Large intestine (tissue), 12 donors: Measurements from ENCODE around the gene RAB13. TPM values are rescaled to one million over a fixed set of nuclear protein-coding genes. Genes with fewer than 3 reads are reported as not detected.
"Not testable (repeated sequence)": the region's sequence is repeated elsewhere in the genome, so short reads cannot be mapped to it uniquely, and the experiment has no call there.

Experiments used
- DNase-seq, 2 donors: peaks; one replicate each; pipeline versions ENCODE4 v3.0.0 to v3.0.0-alpha.2; 2013
- H3K27ac ChIP-seq: one replicate; pipeline ENCODE4 v1.5.1; 2013; ENCODE audit warnings: low read length
- H3K27me3 ChIP-seq: 2 replicates; pipeline ENCODE4 v1.6.1; 2013; ENCODE audit warnings: low read length; ENCODE audit not compliant: control insufficient read depth, insufficient read depth
- H3K36me3 ChIP-seq: 2 replicates; pipeline ENCODE4 v1.6.1; 2013; ENCODE audit warnings: low read length; ENCODE audit not compliant: control insufficient read depth, insufficient read depth
- H3K4me1 ChIP-seq: one replicate; pipeline ENCODE4 v1.6.1; 2013; ENCODE audit warnings: low read length; ENCODE audit not compliant: control insufficient read depth, insufficient read depth
- H3K4me3 ChIP-seq: one replicate; pipeline ENCODE4 v1.5.1; 2013; ENCODE audit warnings: low read length
- H3K9me3 ChIP-seq: one replicate; pipeline ENCODE4 v1.6.1; 2013; ENCODE audit warnings: mild to moderate bottlenecking, low read depth, low read length, moderate library complexity; ENCODE audit not compliant: control insufficient read depth
- WGBS: methylation state at CpG from one replicate; pipeline ENCODE4 v1.1.5; 2013; ENCODE audit warnings: low lambda C conversion rate; ENCODE audit not compliant: insufficient coverage; 5-methylcytosine and 5-hydroxymethylcytosine counted together
- long read RNA-seq, 11 donors: transcript quantifications; one replicate each; lab custom pipeline, GENCODE V29; 2026
- polyA plus RNA-seq: library from polyadenylated mRNA; unstranded; fragments of 120-200 nt; gene quantifications from one replicate; pipeline ENCODE4 v1.2.1, GENCODE V29; 2013

RAB13 gene
- polyA plus RNA-seq = 110 TPM
- long read RNA-seq, donor 1, transcript RAB13-201 (8 exons, 1,176 nt) = major isoform, 41 of 108 reads
- long read RNA-seq, donor 1, partial matches to known transcripts = 66 of 108 reads
- long read RNA-seq, donor 1, other reads (novel, unspliced or antisense) = 0 of 108 reads
- long read RNA-seq, donor 2, transcript RAB13-201 (8 exons, 1,176 nt) = major isoform, 70 of 916 reads
- long read RNA-seq, donor 2, partial matches to known transcripts = 229 of 916 reads
- long read RNA-seq, donor 2, other reads (novel, unspliced or antisense) = 615 of 916 reads
- long read RNA-seq, donor 3 = 0 reads
- long read RNA-seq, donor 4, transcript RAB13-201 (8 exons, 1,176 nt) = major isoform, 15 of 30 reads
- long read RNA-seq, donor 4, partial matches to known transcripts = 15 of 30 reads
- long read RNA-seq, donor 4, other reads (novel, unspliced or antisense) = 0 of 30 reads
- long read RNA-seq, donor 5, transcript RAB13-201 (8 exons, 1,176 nt) = major isoform, 60 of 171 reads
- long read RNA-seq, donor 5, partial matches to known transcripts = 109 of 171 reads
- long read RNA-seq, donor 5, other reads (novel, unspliced or antisense) = 0 of 171 reads
- long read RNA-seq, donor 6, transcript RAB13-201 (8 exons, 1,176 nt) = major isoform, 56 of 130 reads
- long read RNA-seq, donor 6, partial matches to known transcripts = 74 of 130 reads
- long read RNA-seq, donor 6, other reads (novel, unspliced or antisense) = 0 of 130 reads
- long read RNA-seq, donor 7, transcript RAB13-201 (8 exons, 1,176 nt) = major isoform, 35 of 94 reads
- long read RNA-seq, donor 7, partial matches to known transcripts = 59 of 94 reads
- long read RNA-seq, donor 7, other reads (novel, unspliced or antisense) = 0 of 94 reads
- long read RNA-seq, donor 8, transcript RAB13-201 (8 exons, 1,176 nt) = major isoform, 84 of 242 reads
- long read RNA-seq, donor 8, partial matches to known transcripts = 154 of 242 reads
- long read RNA-seq, donor 8, other reads (novel, unspliced or antisense) = 0 of 242 reads
- long read RNA-seq, donor 9, transcript RAB13-201 (8 exons, 1,176 nt) = major isoform, 68 of 164 reads
- long read RNA-seq, donor 9, partial matches to known transcripts = 95 of 164 reads
- long read RNA-seq, donor 9, other reads (novel, unspliced or antisense) = 0 of 164 reads
- long read RNA-seq, donor 10, transcript RAB13-201 (8 exons, 1,176 nt) = major isoform, 64 of 173 reads
- long read RNA-seq, donor 10, partial matches to known transcripts = 107 of 173 reads
- long read RNA-seq, donor 10, other reads (novel, unspliced or antisense) = 0 of 173 reads
- long read RNA-seq, donor 11, transcript RAB13-201 (8 exons, 1,176 nt) = major isoform, 48 of 122 reads
- long read RNA-seq, donor 11, partial matches to known transcripts = 73 of 122 reads
- long read RNA-seq, donor 11, other reads (novel, unspliced or antisense) = 0 of 122 reads

DNA sequence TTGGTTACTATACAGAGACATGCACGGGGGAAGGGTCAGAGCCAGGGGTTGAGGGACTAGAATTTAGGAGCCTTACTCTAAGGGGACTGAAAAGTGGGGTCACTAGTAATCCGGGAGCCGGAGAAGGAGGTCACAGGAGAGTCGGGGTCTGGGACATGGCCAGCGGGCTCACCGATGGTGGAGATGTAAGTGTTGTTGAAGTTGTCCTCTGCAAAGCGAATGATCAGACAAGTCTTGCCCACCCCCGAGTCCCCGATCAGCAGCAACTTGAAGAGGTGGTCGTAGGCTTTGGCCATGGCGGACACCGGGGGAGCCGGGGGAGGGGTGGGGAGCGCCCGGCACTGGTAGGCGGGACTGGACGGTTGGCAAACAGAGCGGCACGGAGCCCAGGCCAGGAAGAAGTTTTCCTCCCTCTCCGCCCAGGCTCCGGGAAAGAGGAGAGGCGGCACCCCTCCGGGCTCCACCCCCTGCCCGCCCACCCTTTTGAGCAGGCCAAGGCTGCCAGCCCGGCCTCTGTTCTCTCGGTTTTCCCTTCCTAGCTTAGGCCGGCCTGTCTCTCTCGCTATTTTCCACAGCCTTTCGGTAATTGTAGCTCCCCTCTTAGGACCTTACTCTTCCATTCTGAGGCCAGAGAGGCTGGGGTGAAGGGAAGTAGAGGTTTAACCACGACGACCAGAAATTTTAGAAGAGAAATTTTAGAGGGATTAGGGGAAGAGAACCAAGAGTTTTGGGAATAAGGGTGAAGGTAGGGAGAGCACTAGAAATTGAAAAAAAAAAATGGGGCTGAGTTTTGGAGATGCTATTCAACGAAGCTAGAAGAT, at the start of gene RAB13:
TSS of gene RAB13 (minus strand) at position 399 of the 821 bp plus-strand sequence. CDS start at position 296, 103 bp downstream.
- WGBS = 0% methylated on average over 3 of the region's 32 CpGs
- H3K4me3 ChIP-seq = peak within 1 kb of the TSS; percentile 71

DNA sequence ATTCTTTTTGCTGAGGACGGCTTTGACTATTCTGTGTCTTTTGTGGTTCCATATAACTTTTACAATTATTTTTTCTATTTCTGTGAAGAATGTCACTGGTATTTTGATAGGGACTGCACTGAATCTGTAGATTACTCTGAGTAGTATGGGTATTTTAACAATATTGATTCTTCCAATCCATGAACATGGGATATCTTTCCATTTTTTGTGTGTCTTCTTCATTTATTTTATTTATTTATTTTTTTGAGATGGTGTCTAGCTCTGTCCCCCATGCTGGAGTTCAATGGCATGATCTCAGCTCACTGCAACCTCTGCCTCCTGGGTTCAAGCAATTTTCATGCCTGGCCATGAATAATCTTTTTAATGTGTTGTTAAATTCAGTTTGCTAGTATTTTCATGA, 47.6 kb upstream of the RAB13 start:
- H3K4me1 ChIP-seq, H3K9me3 ChIP-seq, H3K27ac ChIP-seq, DNase-seq, H3K27me3 ChIP-seq, H3K36me3 ChIP-seq, H3K4me3 ChIP-seq: not testable (repeated sequence)
- WGBS = 100% methylated on average over 1 of the region's 1 CpG

More for the DNA sequence above, at the start of gene RAB13:
- Histone ChIP-seq H3K9me3 (no peaks in the 10 kb centered on the region), H3K27ac (peak within 1 kb of the TSS; percentile 89), H3K4me1 (peaks cover 8% of the 10 kb centered on the region), H3K27me3 (no peaks in the 10 kb centered on the region), H3K36me3 (peaks cover 15% of the 10 kb centered on the region)
- DNase-seq = peak; percentile 72 to 79

DNA sequence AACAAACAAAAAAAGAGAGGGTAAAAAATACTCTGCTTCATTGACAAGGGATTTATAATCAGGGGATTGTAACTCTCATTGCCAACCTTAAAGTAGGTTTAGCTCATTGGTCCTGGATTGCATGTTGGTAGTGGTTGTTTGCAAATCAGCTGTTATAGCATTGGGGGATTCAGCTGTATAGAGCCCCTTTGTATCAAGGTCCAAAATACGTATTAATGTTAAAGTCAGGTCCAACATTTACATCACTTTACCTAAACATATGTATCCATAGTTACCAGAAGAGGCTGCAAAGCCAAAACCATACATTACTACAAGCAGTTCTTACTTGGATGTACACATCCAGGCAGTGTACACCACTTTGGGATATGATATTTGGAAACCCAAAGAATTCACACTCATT, 33.8 kb upstream of the RAB13 start:
- Histone ChIP-seq H3K27ac (no peak overlapping the region), H3K4me3 (no peak overlapping the region), H3K9me3 (no peaks in the 10 kb centered on the region), H3K4me1 (no peaks in the 10 kb centered on the region), H3K36me3 (no peaks in the 10 kb centered on the region), H3K27me3 (no peaks in the 10 kb centered on the region)
- no peak for DNase-seq
- WGBS = no CpG with 5 or more reads among the region's 1 CpG

DNA sequence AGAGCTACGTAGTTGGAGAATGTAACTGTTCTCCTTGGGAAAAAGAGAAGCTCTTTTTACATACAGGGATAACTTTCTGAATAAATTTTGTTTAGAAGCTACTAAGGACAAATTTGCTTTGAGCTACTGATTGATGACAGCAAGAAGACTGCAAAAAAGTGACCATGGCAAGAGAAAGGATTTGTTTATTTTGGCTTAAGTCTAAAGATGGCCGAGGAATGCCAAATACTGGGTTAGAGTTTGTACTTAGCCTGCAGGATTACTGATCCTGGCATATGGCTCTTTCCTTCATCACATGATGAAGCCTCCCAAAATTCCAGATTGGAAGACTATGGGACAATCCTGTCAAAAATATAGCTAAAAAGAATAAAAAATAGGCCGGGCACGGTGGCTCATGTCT, 33.1 kb upstream of the RAB13 start:
- Histone ChIP-seq H3K4me1 (no peaks in the 10 kb centered on the region), H3K36me3 (no peaks in the 10 kb centered on the region), H3K27me3 (no peaks in the 10 kb centered on the region), H3K9me3 (no peaks in the 10 kb centered on the region), H3K4me3 (no peak overlapping the region), H3K27ac (no peak overlapping the region)
- DNase-seq = no peak
- WGBS = no CpG with 5 or more reads among the region's 4 CpGs

DNA sequence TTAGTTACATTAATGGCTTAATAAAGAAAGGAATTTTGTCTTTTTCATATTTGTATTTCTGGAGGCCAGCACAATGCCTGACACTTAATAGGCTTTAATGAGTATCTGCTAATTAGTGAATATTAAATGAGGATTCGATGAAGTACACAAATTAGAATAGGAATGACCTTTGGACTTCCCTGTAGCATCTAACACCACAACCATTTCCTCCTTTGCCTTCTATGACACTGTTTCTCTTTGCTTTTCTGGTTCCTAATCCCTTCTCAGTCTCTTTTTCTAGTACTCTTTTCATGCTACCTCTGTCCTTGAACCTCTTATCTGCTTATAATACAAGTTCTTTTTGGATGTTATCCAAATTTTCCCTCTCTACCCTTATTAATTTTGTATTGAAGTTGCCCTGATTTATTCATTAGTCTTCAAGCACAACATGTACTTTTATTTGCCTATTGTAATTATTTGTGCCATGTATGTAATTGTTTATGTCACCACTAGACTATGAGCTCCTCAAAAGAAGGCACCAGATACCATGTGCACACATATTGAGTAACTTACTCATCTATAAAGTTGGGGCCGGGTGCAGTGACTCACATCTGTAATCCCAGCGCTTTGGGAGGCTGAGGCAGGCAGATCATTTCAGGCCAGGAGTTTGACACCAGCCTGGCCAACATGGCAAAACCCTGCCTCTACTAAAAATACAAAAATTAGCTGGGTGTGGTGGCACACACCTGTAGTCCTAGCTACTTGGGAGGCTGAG, 28.2 kb upstream of the RAB13 start:
- 50% methylated on average over 1 of the region's 3 CpGs for WGBS
- Histone ChIP-seq H3K4me1 (no peaks in the 10 kb centered on the region), H3K4me3 (no peak overlapping the region), H3K27ac (no peak overlapping the region), H3K36me3 (no peaks in the 10 kb centered on the region), H3K27me3 (no peaks in the 10 kb centered on the region), H3K9me3 (no peaks in the 10 kb centered on the region)
- DNase-seq = no peak

DNA sequence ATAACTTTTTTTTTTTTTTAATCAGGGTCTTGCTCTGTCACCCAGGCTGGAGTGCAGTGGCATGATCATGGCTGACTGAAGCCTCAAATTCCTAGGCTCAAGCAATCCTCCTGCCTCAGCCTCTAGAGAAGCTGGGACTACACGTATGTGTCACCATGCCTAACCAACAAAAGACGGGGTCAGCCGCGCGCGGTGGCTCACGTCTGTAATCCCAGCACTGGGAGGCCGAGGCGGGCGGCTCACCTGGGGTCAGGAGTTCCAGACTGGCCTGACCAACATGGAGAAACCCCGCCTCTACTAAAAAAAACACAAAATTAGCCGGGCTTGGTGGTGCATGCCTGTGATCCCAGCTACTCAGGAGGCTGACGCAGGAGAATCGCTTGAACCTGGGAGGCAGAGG, 26.4 kb upstream of the RAB13 start:
- not testable (repeated sequence) for H3K4me3 ChIP-seq, H3K9me3 ChIP-seq, DNase-seq, H3K4me1 ChIP-seq, H3K36me3 ChIP-seq, H3K27ac ChIP-seq, H3K27me3 ChIP-seq
- no CpG with 5 or more reads among the region's 14 CpGs for WGBS

DNA sequence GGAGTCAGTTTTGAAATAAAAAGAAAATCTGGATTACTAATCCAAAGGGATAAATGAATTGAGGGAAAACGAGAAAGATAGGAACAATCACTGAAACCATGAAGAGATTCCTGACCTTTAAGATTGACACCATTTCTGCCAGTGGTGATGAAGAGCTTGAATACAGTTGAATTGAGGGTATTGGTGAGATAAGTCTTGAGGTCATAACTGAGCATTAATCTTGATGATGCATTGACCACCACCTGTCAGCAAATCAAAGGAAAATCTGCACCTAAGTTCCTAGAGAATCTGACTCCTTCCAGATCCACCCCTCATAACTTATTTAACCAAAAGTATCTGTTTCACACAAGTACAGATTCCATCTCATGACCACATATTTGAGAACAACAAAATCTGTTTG, 26.0 kb upstream of the RAB13 start:
- DNase-seq = no peak
- no peak overlapping the region for H3K4me3 ChIP-seq
- no peaks in the 10 kb centered on the region for H3K36me3 ChIP-seq
- WGBS = no CpG with 5 or more reads among the region's 1 CpG
- no peaks in the 10 kb centered on the region for H3K9me3 ChIP-seq
- no peaks in the 10 kb centered on the region for H3K4me1 ChIP-seq
- H3K27me3 ChIP-seq = no peaks in the 10 kb centered on the region
- H3K27ac ChIP-seq = no peak overlapping the region

DNA sequence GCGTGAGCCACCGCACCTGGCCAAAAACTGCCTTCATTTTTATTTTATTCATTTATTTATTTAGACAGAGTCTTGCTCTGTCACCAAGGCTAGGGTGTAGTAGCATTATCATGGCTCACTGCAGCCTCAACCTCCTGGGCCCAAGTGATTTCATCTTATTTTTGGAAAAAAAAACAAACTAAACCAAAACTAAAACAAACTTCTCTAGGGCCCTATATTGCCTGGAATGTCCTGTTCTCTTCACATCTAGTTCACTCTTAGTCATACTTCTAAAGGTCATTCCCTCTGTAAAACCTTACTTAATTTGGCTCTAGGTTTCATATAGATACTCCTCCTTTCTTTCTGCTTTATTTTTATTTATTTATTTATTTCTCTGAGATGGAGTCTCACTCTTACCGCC, 20.0 kb upstream of the RAB13 start:
- no peak for DNase-seq

DNA sequence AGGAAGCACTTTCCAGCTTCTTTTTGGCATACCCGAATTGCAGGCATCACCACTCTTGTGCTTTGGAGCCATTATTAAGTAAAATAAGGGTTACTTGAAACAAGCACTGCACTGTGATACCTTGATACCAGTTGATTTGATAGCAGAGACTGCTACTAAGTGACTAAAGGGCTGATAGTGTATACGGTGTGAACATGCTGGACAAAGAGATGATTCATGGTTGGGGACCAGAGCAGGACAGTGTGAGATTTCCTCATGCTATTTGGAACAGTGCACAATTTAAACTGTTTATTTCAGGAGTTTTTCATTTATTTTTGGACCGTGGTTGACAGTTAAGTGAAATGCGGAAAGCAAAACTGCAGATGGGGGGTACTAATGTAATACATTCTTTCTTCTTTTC, 14.3 kb upstream of the RAB13 start:
- Histone ChIP-seq H3K9me3 (no peaks in the 10 kb centered on the region), H3K27me3 (no peaks in the 10 kb centered on the region), H3K4me1 (peaks cover 4% of the 10 kb centered on the region), H3K27ac (no peak overlapping the region), H3K36me3 (no peaks in the 10 kb centered on the region), H3K4me3 (no peak overlapping the region)
- WGBS = 94% methylated on average over 2 of the region's 4 CpGs
- DNase-seq = no peak

More for the DNA sequence above, 20.0 kb upstream of the RAB13 start:
- no peaks in the 10 kb centered on the region for H3K9me3 ChIP-seq
- no peaks in the 10 kb centered on the region for H3K27me3 ChIP-seq
- H3K4me1 ChIP-seq = peaks cover 4% of the 10 kb centered on the region
- H3K4me3 ChIP-seq = no peak overlapping the region
- no CpG with 5 or more reads among the region's 3 CpGs for WGBS
- no peak overlapping the region for H3K27ac ChIP-seq
- H3K36me3 ChIP-seq = no peaks in the 10 kb centered on the region
